ENCODE data around the gene GALNT9. TPM values are rescaled to one million over a fixed set of nuclear protein-coding genes. Genes with fewer than 3 reads are reported as not detected.
"Not testable (repeated sequence)": the region's sequence is repeated elsewhere in the genome, so short reads cannot be mapped to it uniquely, and the experiment has no call there.

The GALNT9 gene
- total RNA-seq, 1 donor from 2014 or later, result not detected

- ATAC-seq, result not testable (repeated sequence)
Measured at GRCh38 chr12:132358241-132359225, 29.1 kb upstream of the GALNT9 start.

GRCh38 chr12:132357623-132358186 is 28.3 kb upstream of the GALNT9 start:
- no peak for ATAC-seq

GRCh38 chr12:132356691-132357622 is 27.6 kb upstream of the GALNT9 start:
- ATAC-seq, result peak; percentile 25

GRCh38 chr12:132355742-132356681 is 26.6 kb upstream of the GALNT9 start:
- no peak for ATAC-seq

- no peak for ATAC-seq
Measured at GRCh38 chr12:132354982-132355680, 25.7 kb upstream of the GALNT9 start.

- no peak for ATAC-seq
Measured at GRCh38 chr12:132354211-132354981, 25.0 kb upstream of the GALNT9 start.

GRCh38 chr12:132353811-132354210 is 24.4 kb upstream of the GALNT9 start:
- no peak for ATAC-seq

- ATAC-seq, result no peak
Measured at GRCh38 chr12:132352896-132353800, 23.8 kb upstream of the GALNT9 start.

GRCh38 chr12:132351751-132352495 is 22.5 kb upstream of the GALNT9 start:
- no peak for ATAC-seq

- ATAC-seq, result no peak
Measured at GRCh38 chr12:132349501-132350131, 20.2 kb upstream of the GALNT9 start.

- ATAC-seq, result no peak
Measured at GRCh38 chr12:132348176-132348575, 18.8 kb upstream of the GALNT9 start.

- ATAC-seq, result no peak
Measured at GRCh38 chr12:132347176-132347855, 17.9 kb upstream of the GALNT9 start.

GRCh38 chr12:132346471-132347175 is 17.2 kb upstream of the GALNT9 start:
- ATAC-seq, result no peak

GRCh38 chr12:132345561-132346200 is 16.3 kb upstream of the GALNT9 start:
- ATAC-seq, result no peak

GRCh38 chr12:132345126-132345525 is 15.7 kb upstream of the GALNT9 start:
- no peak for ATAC-seq

- no peak for ATAC-seq
Measured at GRCh38 chr12:132344601-132345000, 15.2 kb upstream of the GALNT9 start.

Measured in esophagus mucosa (tissue), 1 donor.